K562 (cell line): Measurements from ENCODE around the gene ZNF429.
"Not testable (repeated sequence)": the region's sequence is repeated elsewhere in the genome, so short reads cannot be mapped to it uniquely, and the experiment has no call there.

Source experiments
- FOXM1 ChIP-seq, 2 experiments: fragments of 450-650 bp in 1 of 2; sonication (generic) in 1 of 2; formaldehyde crosslinking in 1 of 2; IDR thresholded peaks; 2 replicates each; pipeline versions ENCODE4 v1.6.1 to v1.9.0; 2017 to 2022; ENCODE audit warnings: low read depth in 2 of 2, mild to moderate bottlenecking in 2 of 2, missing genetic modification reagents in 1 of 2, moderate library complexity in 1 of 2
- JUN ChIP-seq, 2 experiments: sonication (generic) in 1 of 2; formaldehyde crosslinking in 1 of 2; IDR thresholded peaks; 2 replicates each; pipeline versions ENCODE4 v1.6.1 to v1.8.0; 2012 to 2022; ENCODE audit warnings: borderline replicate concordance in 2 of 2, mild to moderate bottlenecking in 2 of 2, improper control_type of control experiment in 1 of 2, low read depth in 1 of 2, low read length in 1 of 2, missing genetic modification reagents in 1 of 2
- SMAD3 ChIP-seq: fragments of 450-650 bp; formaldehyde crosslinking; conservative IDR thresholded peaks from 2 replicates; pipeline ENCODE4 v1.4.0; 2020; ENCODE audit warnings: mild to moderate bottlenecking
- TF ChIP-seq, protein P1 (sequence below), 3 experiments: IDR thresholded peaks in 2 of 3; conservative IDR thresholded peaks in 1 of 3; 2 replicates each; pipeline ENCODE4 v1.5.1; 2011 to 2012; ENCODE audit warnings: low read length in 3 of 3, mild to moderate bottlenecking in 3 of 3, control low read depth in 2 of 3, improper control_type of control experiment in 1 of 3, inconsistent platforms in 1 of 3, low read depth in 1 of 3, mixed read lengths in 1 of 3, moderate library complexity in 1 of 3; ENCODE audit not compliant: insufficient read depth in 2 of 3

DNA sequence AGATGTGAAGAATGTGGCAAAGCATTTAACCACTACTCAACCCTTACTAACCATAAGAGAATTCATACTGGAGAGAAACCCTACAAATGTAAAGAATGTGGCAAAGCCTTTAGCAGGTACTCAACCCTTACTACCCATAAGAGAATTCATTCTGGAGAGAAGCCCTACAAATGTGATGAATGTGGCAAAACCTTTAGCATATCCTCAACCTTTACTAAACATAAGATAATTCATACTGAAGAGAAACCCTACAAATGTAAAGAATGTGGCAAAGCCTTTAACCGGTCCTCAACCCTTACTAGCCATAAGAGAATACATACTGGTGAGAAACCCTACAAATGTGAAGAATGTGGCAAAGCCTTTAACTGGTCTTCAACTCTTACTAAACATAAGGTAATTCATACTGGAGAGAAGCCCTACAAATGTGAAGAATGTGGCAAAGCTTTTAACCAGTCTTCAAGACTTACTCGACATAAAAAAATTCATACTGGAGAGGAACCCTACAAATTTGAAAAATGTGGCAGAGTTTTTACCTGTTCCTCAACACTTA lies 31.4 kb downstream of the ZNF429 start:
- not testable (repeated sequence) for TF ChIP-seq JUN (IDR thresholded peaks at IDR 0.05; ENCODE audit: borderline replicate concordance, low read depth, low read length); JUN (CRISPR knock-in tag; IDR thresholded peaks at IDR 0.05; ENCODE audit: borderline replicate concordance); SMAD3; FOXM1 (IDR thresholded peaks at IDR 0.05; ENCODE audit: low read depth); FOXM1 (CRISPR knock-in tag; IDR thresholded peaks at IDR 0.05; ENCODE audit: low read depth)
- TF ChIP-seq, protein P1, sequence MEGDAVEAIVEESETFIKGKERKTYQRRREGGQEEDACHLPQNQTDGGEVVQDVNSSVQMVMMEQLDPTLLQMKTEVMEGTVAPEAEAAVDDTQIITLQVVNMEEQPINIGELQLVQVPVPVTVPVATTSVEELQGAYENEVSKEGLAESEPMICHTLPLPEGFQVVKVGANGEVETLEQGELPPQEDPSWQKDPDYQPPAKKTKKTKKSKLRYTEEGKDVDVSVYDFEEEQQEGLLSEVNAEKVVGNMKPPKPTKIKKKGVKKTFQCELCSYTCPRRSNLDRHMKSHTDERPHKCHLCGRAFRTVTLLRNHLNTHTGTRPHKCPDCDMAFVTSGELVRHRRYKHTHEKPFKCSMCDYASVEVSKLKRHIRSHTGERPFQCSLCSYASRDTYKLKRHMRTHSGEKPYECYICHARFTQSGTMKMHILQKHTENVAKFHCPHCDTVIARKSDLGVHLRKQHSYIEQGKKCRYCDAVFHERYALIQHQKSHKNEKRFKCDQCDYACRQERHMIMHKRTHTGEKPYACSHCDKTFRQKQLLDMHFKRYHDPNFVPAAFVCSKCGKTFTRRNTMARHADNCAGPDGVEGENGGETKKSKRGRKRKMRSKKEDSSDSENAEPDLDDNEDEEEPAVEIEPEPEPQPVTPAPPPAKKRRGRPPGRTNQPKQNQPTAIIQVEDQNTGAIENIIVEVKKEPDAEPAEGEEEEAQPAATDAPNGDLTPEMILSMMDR (IDR thresholded peaks at IDR 0.05 in 2 of 3, conservative IDR thresholded peaks at IDR 0.05 in 1 of 3; ENCODE audit: insufficient read depth in 2 of 3, low read depth in 1 of 3, low read length in 3 of 3): not testable (repeated sequence)
